Inflammatory macrophage treated with lipopolysaccharide for 4 hours (primary cell): ENCODE measurements around the gene AP1AR.
"Not testable (repeated sequence)": the region's sequence is repeated elsewhere in the genome, so short reads cannot be mapped to it uniquely, and the experiment has no call there.

Source experiments
- DNase-seq: peaks from one replicate; pipeline ENCODE4 v3.0.0-alpha.2; 2020

The AP1AR gene

GRCh38 chr4:112279025-112279881, 47.7 kb downstream of the AP1AR start:
- no peak for DNase-seq

DNA sequence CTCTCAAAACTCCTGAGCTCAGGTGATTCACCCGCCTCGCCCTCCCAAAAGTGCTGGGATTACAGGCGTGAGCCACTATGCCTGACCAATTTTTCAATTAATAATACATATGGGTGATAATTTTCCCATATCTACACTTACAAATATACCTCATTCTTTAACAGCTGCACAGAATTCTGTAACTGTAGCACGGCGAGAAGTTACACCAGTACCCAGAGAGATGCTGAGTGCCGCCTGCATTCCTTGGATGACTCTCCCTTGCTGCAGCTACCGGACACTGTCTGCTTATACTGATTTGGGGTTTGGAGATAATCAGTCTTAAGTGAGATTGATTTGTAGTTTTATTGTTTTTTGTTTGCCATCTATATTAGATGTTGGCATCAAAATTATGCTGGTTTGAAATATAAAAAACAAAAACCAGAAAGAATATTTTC, 48.3 kb downstream of the AP1AR start:
- DNase-seq, result no peak

GRCh38 chr4:112280386-112281056, 48.9 kb downstream of the AP1AR start:
- no peak for DNase-seq

- not testable (repeated sequence) for DNase-seq
Measured at GRCh38 chr4:112281895-112282398, 50.4 kb downstream of the AP1AR start.

DNA sequence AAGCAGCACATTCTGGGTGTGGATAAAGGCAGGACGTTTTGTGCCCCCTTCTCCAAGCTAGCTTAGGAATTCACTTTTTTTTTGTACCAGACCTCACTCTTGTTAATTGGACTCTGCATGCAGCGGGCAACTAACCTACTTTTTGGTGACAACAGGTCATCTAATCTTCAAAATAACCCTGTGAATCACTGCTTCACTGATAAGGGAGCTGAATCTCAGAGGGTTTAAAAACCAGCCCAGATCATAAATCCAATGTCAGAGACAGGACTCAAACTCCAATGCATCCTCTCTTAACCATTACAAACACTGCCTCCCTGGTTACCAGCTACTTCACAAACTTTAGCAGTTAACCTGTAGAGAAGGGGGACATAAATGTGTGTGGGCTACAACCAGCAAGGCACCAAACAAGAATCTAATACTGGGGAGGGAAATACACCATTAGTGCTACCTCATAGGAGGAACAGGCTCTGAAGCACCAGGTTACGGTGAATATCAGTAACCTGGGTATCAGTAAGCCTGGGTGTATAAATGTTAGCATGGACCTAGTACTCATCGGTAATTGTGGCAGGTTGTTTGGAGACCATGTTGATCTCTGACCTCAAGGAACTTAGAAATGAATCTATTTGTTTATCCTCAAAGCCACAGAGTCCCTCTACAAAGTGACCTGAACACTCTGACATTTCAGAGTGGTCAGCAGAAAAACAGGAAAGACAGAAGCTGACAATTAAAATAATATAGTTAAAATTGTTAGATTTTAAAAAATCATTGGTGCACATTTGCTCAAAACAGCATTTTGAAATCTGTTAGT, 51.5 kb downstream of the AP1AR start:
- DNase-seq, result no peak

- DNase-seq, result no peak
Measured at GRCh38 chr4:112284166-112284565, 52.6 kb downstream of the AP1AR start.

- DNase-seq, result peak; percentile 64
Measured at GRCh38 chr4:112284662-112285411, 53.2 kb downstream of the AP1AR start.

DNA sequence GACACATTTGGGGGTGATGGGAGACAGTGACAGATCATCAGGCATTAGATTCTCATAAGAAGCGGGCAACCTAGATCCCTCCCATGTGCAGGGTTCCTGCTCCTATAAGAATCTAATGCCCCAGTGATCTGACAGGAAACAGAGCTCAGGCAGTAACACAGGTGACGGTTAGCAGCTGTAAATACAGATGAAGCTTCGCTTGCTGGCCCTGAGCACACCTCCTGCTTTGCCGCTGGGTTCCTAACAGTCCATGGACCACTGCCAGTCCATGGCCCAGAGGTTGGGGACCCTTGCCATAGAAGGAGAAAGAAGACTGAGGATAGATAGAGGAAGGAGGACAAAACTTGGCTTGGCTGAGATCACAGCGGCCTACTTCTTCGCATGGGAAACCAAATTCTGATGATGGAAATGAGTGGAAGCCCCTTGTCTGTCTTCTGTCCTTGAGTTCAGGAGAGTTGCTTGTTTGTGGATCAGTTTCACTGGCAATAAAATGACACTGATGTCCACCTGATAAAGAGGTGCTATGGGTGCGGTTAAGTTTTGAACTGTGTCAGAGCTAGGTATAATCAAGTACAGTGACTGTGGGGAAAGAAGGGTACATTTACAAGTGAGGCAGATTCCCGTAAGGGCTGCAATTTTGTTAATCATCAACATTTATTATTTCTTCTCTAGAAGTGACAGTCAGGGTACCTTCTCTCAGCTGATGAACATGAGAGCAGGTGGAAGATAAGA, 55.8 kb downstream of the AP1AR start:
- DNase-seq, result no peak

DNA sequence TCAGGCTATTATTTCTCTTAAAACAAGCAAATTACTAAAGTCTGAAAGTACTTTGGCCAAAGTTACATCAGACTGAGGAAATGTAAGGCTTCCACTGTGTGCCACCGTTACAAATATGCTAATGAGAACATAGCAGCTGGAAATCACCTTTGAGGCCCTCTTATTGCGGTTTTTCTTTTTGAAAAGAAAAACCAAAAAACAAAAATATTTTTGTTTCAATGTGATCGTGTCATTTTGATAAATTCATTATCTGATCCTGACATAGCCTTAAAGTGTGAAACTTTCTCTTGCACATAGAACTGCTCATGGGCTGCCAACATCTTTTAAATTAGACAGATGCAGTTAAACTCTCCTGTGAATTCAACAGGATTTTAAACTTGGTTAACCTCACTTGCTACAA, 56.9 kb downstream of the AP1AR start:
- DNase-seq, result peak; percentile 69

DNA sequence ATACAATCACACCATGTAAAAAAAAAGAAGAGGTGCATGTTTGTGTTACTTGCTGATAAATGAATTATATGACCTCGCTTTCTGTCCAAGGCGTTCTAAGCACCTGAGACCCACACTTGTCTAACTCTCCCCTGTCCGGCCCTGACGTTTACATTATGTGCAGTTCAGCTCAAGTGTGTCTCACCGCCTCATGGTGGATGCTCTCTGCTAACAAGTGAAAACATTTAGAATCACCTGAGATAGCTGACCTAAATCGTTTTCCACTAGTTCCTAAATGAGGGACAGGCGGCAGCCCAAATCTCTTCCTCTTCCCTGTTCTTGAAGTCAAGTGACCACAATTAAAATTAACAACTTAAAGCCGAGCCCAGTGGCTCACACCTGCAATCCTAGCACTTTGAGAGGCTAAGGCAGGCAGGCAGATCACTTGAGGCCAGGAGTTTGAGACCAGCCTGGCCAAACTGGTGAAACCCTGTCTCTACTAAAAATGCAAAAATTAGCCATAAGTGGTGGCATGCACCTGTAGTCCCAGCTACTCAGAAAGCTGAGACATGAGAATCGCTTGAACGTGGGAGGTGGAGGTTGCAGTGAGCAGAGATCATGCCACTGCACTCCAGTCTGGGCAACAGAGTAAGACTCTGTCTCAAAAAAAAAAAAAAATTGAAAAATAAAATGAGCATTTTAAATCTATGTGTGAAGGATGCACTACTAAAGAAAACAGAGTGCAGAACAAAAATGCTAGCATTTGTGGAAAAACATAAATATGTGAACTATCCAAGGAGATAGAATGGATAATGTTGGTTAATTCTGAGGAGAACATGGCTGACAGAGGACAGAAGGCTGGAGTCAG, 58.0 kb downstream of the AP1AR start:
- DNase-seq, result no peak

DNA sequence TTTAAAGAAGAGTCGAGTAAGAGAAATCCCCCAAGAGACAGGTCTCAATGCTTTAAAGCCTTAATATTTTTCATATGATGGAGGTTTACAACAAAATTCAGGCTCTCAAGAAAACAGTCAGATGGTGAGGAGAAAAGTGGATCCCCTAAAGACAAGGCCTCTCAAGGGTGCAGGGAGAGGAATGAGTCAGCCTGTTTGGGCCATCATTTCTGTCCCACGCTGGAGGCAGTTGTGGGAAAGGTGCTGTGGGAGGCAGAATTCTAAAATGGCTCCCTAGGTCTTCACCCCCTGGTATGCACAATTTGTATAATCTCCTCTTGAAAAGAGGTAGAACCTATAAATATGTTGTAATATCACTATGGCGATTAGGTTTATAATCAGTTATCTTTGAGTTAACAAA, 58.8 kb downstream of the AP1AR start:
- DNase-seq, result no peak

DNA sequence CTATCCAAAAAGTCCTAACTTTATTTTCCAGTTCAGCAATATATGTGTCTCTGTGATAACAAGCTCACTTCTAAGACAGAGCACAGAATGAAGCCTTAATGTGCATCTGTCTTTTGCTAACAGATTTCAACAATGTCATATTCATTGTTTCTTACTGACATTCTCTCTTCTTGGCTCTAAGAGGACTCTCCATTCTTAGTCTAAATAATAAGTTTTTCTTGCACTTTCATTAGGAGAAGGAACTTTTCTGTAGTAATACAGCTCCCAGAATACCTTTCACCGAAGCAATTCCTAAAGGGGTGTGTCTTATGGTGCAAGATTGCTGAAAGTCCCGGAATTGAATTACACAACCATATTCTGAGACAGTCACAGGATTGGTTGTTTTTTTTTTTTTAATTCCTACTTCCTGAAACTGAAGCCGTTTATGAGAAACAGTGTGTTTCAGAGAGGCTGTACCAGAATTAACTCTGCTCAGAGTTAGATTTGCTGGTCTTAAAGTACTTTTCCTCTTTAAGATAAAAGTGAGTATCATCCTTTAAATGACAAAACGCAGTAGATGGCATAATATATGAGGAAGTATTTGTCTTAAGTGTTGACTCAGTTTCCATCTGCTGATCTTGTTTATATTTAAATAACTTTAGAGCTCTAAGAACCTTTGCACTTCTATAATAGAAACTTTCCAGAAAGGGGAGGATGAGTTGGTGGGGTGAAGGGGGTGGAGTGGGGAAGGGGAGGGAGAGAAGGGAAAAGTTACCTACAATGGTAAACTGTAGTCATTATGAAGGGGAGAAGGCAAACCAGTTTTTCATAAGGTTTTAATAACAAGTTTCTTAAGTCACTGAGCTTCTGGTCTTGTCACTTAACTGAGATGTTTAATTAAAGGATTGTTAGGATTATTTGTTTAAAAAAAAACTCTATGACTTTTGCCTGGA, 65.6 kb downstream of the AP1AR start, which contains the start of gene ALPK1:
TSS of gene ALPK1 (plus strand) at position 421 of the 932 bp plus-strand sequence.
- DNase-seq, result peak; percentile 97

DNA sequence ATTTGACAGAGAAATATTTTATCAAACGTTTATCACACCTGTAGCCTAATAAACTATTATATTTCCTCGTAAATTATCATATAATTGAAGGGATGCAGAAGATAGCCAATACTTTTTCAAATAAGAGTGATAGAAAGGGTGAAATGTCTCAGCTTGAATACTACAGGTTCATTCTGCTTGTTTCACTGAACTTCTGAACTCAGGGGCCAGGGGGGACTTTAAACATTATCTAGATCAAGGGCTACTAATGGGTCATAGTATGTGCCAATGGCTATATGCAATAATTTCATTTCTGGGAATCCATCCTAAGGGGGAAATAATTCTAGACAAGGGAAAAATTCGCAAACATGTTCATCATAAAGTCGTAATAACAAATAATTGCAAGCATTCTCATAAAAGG, 68.1 kb downstream of the AP1AR start:
- DNase-seq, result no peak

DNA sequence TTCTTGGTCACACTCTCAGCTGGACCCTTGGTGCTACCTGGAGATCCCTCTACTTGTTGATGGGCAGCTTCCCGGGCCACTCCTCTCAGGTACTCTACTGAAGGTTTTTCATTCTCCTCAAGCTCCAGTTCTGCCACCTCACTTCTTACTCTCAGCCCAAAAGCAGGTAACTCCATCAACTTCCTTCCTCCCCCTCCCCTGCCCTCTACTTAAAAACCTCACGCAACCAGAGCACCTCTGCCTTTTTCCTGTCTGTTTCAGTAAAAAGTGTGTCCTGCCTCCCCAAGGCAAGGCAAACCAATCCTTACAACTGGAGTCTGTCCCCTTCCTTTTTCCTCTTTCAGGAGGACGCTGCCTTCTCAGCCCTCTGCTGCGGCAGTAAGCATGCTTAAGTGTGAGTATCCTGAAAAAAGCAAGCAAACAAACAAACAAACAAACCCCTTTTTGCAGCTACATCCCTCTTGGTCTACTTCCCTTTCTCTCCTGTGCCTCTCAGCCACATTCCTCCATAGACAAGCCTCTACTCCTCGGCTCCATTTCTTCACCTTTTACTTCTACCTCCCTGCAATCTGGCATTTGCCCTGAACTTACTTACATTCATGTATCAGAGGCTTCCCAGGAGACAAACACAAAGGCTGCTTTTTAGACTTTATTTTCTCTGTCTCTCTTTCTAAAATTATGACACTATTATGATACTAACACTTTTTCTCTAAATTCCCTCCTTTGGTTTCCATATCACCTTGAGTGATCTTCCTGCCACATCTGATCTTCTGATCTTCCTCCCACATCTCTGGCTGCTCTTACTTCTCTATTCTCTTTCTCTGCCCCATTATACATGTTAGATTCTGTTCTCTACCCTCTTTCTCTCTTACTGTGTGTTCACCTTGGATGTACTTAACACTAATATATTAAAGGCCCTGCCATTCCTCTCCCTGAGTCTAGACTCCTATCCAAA, 71.0 kb downstream of the AP1AR start:
- DNase-seq, result no peak

DNA sequence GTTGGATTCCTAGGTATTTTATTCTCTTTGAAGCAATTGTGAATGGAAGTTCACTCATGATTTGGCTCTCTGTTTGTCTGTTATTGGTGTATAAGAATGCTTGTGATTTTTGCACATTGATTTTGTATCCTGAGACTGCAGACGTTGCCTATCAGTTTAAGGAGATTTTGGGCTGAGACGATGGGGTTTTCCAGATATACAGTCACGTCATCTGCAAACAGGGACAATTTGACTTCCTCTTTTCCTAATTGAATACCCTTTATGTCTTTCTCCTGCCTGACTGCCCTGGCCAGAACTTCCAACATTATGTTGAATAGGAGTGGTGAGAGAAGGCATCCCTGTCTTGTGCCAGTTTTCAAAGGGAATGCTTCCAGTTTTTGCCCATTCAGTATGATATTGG, 73.9 kb downstream of the AP1AR start:
- DNase-seq, result not testable (repeated sequence)

DNA sequence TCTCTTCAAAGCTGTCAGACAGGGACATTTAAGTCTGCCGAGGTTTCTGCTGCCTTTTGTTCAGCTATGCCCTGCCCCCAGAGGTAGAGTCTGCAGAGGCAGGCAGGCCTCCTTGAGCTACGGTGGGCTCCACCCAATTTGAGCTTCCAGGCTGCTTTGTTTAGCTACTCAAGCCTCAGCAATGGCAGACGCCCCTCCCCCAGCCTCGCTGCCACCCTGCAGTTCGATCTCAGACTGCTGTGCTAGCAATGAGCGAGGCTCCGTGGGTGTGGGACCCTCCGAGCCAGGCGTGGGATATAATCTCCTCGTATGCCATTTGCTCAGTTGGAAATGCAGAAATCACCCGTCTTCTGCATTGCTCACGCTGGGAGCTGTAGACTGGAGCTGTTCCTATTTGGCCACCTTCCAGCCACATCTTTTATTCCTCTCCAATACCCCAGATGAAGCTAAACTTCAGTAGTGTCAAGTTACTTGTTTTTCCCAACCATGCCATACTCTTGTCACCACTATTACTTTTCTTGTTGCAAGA, 77.7 kb downstream of the AP1AR start:
- DNase-seq, result not testable (repeated sequence)

- no peak for DNase-seq
Measured at GRCh38 chr4:112311516-112311915, 79.9 kb downstream of the AP1AR start.
